Sigmoid colon (tissue), 4 donors: Measurements from ENCODE around the gene MAPK10.

Experiments
- EP300 ChIP-seq, 4 donors: sonication (generic); formaldehyde crosslinking; IDR thresholded peaks; one replicate each; pipeline ENCODE4 v1.6.1; 2017; ENCODE audit warnings: antibody characterized with exemption in 4 of 4
- POLR2A ChIP-seq, 2 donors: fragments of 450-650 bp; IDR thresholded peaks; one replicate each; pipeline ENCODE4 v1.6.1; 2016; ENCODE audit warnings: antibody characterized with exemption in 2 of 2, mild to moderate bottlenecking in 2 of 2, moderate library complexity in 2 of 2
- POLR2AphosphoS5 ChIP-seq, 4 donors: sonication (generic); formaldehyde crosslinking; IDR thresholded peaks; one replicate each; pipeline ENCODE4 v1.6.1; 2017; ENCODE audit warnings: antibody characterized with exemption in 4 of 4
- TF ChIP-seq, protein P1 (sequence below), 4 experiments: fragments of 450-650 bp in 3 of 4; fragments of 200-600 bp in 1 of 4; IDR thresholded peaks; one replicate each; pipeline ENCODE4 v1.5.1; 2016 to 2019; ENCODE audit warnings: antibody characterized with exemption in 4 of 4, mild to moderate bottlenecking in 3 of 4, moderate library complexity in 2 of 4

DNA sequence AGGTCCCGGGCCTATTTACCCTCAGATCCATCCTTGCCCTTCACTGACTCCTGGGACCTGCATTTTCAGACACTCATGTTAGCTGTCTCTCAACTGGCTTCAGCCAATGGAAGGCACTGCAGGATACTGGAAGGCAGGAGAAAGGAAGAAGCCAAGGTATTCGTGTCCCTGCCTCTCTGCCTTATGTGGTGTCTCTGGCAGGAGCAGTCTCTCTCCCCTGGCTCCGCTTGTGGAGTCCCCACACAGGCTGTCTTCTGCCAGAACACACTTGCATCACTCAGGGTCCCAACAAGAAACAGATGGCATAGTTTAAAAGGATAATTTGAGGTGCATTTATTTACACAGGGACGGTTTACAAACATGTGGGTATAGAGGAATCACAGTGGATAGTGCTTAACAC lies 21.6 kb upstream of the MAPK10 start:
- TF ChIP-seq, protein P1, sequence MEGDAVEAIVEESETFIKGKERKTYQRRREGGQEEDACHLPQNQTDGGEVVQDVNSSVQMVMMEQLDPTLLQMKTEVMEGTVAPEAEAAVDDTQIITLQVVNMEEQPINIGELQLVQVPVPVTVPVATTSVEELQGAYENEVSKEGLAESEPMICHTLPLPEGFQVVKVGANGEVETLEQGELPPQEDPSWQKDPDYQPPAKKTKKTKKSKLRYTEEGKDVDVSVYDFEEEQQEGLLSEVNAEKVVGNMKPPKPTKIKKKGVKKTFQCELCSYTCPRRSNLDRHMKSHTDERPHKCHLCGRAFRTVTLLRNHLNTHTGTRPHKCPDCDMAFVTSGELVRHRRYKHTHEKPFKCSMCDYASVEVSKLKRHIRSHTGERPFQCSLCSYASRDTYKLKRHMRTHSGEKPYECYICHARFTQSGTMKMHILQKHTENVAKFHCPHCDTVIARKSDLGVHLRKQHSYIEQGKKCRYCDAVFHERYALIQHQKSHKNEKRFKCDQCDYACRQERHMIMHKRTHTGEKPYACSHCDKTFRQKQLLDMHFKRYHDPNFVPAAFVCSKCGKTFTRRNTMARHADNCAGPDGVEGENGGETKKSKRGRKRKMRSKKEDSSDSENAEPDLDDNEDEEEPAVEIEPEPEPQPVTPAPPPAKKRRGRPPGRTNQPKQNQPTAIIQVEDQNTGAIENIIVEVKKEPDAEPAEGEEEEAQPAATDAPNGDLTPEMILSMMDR (IDR thresholded peaks at IDR 0.05): no peak
- TF ChIP-seq POLR2A (IDR thresholded peaks at IDR 0.05): no peak
- TF ChIP-seq POLR2AphosphoS5 (IDR thresholded peaks at IDR 0.05): no peak
- no peak for TF ChIP-seq EP300 (IDR thresholded peaks at IDR 0.05)
